ENCODE measurements around the gene UGT1A4.

UGT1A4 gene

DNA sequence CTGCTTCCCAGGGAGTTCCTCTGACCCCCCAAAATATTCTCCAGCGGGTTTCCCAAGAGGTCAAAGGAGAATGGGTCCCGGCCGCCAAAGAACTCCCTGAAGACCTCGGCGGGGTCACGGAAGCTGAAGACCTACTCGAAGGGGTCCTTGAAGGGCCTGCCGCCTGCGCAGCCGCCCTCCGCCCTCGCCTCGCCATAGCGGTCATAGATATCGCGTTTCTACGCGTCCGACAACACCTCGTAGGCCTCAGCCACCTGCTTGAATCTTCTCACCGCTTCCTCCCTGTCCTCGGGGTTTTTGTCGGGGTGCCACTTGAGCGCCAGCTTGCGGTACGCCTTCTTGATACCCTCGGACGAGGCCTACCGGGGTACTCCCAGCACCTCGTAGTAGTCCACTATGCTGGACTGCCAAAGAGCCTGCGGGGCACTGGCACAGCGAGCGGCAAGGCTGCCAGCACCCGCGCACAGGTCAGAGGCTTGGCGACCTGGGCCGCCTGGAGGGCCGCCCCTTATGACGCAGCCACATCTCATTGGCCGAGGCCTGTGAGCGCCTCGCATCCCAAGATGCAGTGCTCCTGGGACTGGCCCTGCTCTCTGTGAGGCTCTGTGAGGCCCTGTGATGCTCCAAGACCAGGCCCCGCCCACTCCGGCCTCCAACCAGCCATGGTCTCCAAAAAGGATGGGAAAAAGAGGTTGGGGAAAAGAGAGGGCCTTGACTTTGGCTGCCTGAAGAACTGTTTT lies 36.5 kb downstream of the UGT1A4 start:
- Mint-ChIP-seq H3K4me3 (no peak overlapping the region), H3K4me1 (no peaks in the 10 kb centered on the region), H3K27ac (no peak overlapping the region), H3K9me3 (peaks cover 7% of the 10 kb centered on the region), H3K36me3 (no peaks in the 10 kb centered on the region)
- DNase-seq (ENCODE audit: low spot score in 2 of 2) = no peak
- no peak for ATAC-seq

DNA sequence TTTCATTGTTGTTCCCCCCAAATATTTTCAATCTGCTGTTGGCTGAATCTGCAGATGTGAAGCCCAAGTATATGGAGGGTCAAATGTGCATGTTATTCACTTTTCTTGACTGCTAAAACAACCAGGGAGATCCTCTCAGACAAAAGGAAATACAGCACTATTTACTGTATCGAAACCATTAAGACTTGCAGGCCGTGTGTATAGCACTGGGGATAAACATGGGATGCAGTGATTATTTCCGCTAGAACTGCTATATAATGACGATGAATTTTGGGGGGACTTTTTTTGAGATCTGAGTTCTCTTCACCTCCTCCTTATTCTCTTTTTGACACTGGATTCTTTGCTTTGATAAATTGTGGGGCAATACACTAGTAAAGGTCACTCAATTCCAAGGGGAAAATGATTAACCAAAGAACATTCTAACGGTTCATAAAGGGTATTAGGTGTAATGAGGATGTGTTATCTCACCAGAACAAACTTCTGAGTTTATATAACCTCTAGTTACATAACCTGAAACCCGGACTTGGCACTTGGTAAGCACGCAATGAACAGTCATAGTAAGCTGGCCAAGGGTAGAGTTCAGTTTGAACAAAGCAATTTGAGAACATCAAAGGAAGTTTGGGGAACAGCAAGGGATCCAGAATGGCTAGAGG lies 38.0 kb downstream of the UGT1A4 start:
- Mint-ChIP-seq H3K27ac (no peak overlapping the region), H3K9me3 (peaks cover 2% of the 10 kb centered on the region), H3K4me1 (no peaks in the 10 kb centered on the region), H3K4me3 (no peak overlapping the region), H3K36me3 (no peaks in the 10 kb centered on the region)
- no peak for ATAC-seq
- no peak for DNase-seq (ENCODE audit: low spot score in 2 of 2)

DNA sequence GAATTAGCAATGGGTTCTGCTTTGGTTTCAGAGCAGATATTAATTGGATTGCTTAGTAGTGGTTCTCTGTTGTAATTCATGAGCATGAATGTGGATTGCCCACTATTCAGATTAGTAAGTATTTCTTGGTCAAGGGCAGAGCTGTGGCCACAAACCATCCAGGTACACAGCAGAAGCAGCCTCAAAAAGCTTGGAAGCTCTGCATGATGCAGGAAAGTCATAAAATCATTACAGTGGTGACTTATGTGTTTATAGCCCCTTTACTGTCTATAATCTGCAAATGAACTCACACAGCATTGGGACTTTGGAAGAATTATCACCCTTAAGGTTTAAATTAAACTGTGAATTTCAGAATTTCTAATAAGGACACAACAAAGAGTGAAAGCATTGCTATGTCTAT lies 39.6 kb downstream of the UGT1A4 start:
- DNase-seq (ENCODE audit: low spot score in 2 of 2) = no peak
- H3K9me3 Mint-ChIP-seq = no peaks in the 10 kb centered on the region
- H3K4me1 Mint-ChIP-seq = no peaks in the 10 kb centered on the region
- no peaks in the 10 kb centered on the region for H3K36me3 Mint-ChIP-seq
- no peak for ATAC-seq
- H3K4me3 Mint-ChIP-seq = no peak overlapping the region
- no peak overlapping the region for H3K27ac Mint-ChIP-seq

DNA sequence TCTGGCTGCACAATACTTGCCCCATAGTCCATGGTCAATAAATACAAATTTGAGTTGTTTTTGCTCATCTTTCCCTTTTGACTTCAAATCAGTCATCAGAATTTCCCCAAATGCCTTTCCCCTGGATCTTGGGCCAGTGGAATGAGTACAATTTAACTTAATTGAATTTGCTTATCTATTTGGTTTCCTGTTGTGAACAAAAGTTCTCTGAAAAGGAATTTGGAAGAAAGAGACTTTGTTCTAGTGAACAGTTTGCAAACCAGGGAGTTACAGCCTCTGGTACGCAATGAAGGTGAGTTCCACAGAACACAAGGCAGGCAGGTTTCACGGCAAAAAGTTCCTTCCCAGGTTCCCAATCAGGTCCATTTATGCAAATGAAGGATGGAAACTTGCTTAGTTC lies 40.3 kb downstream of the UGT1A4 start:
- Mint-ChIP-seq H3K4me1 (no peaks in the 10 kb centered on the region), H3K9me3 (no peaks in the 10 kb centered on the region), H3K36me3 (no peaks in the 10 kb centered on the region), H3K4me3 (no peak overlapping the region), H3K27ac (no peak overlapping the region)
- DNase-seq (ENCODE audit: low spot score in 2 of 2) = no peak
- ATAC-seq = no peak

DNA sequence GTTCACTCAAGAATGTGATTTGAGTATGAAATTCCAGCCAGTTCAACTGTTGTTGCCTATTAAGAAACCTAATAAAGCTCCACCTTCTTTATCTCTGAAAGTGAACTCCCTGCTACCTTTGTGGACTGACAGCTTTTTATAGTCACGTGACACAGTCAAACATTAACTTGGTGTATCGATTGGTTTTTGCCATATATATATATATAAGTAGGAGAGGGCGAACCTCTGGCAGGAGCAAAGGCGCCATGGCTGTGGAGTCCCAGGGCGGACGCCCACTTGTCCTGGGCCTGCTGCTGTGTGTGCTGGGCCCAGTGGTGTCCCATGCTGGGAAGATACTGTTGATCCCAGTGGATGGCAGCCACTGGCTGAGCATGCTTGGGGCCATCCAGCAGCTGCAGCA lies 41.5 kb downstream of the UGT1A4 start, which contains the start of gene UGT1A1:
Gene UGT1A1, plus strand, starts transcription at position 228 of the 400 bp plus-strand sequence. Its CDS starts 18 bp downstream, at position 246.
- Mint-ChIP-seq H3K36me3 (no peaks in the 10 kb centered on the region), H3K4me1 (no peaks in the 10 kb centered on the region), H3K4me3 (no peak within 1 kb of the TSS), H3K9me3 (no peaks in the 10 kb centered on the region), H3K27ac (no peak within 1 kb of the TSS)
- DNase-seq (ENCODE audit: low spot score in 2 of 2) (no peak), ATAC-seq (no peak)

DNA sequence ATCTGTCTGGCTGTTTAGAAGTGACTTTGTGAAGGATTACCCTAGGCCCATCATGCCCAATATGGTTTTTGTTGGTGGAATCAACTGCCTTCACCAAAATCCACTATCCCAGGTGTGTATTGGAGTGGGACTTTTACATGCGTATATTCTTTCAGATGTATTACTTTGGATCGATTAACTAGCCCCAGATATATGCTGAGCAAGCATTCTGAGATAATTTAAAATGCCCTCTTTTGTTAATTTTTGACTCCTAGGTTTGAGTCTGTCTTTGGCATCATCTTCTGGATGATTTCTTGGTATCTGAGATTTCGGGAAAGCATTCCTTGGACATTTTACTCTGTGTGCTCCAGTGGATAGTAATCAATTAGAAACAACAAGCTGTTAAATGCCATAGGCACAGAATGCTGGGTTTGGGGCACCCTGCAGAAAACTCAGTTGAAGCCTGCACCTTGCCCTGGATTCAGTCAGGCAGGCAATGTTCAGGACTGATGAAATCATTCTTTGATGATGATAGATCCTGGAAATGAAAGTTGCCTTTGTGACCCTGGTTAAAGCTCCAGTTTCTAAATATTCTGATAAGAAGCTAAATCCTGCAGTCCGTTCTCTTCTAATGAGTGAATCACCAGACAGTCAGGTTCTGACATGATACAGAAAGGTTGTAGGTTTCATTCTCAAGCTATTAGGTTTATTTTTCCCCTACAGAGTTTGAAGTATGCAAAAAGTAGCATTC lies 42.7 kb downstream of the UGT1A4 start:
- ATAC-seq = no peak
- no peak overlapping the region for H3K27ac Mint-ChIP-seq
- H3K36me3 Mint-ChIP-seq = no peaks in the 10 kb centered on the region
- DNase-seq (ENCODE audit: low spot score in 2 of 2) = no peak
- H3K4me3 Mint-ChIP-seq = no peak overlapping the region
- no peaks in the 10 kb centered on the region for H3K9me3 Mint-ChIP-seq
- no peaks in the 10 kb centered on the region for H3K4me1 Mint-ChIP-seq

DNA sequence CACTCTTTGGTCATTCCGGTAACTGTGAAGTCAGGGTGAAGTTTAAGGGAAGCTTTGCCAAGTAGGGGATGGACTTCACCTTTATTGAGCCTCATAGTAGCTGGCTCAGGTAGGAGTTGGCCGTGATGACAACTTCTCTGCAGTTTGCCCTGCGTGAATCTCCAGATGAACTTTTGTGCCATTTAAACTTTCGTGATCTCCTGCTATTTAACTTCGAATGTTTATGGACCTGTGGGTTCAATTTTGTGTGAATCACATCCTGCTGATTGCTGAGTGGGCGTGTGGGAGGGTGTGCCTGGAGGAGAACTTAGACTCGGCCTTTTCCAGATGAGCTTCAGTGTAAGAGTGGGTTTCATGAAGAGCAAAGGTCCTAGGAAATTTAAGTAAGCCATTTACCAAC lies 45.7 kb downstream of the UGT1A4 start:
- H3K4me1 Mint-ChIP-seq = no peaks in the 10 kb centered on the region
- no peak overlapping the region for H3K27ac Mint-ChIP-seq
- no peak for DNase-seq (ENCODE audit: low spot score in 2 of 2)
- no peaks in the 10 kb centered on the region for H3K36me3 Mint-ChIP-seq
- no peak overlapping the region for H3K4me3 Mint-ChIP-seq
- ATAC-seq = no peak
- no peaks in the 10 kb centered on the region for H3K9me3 Mint-ChIP-seq

DNA sequence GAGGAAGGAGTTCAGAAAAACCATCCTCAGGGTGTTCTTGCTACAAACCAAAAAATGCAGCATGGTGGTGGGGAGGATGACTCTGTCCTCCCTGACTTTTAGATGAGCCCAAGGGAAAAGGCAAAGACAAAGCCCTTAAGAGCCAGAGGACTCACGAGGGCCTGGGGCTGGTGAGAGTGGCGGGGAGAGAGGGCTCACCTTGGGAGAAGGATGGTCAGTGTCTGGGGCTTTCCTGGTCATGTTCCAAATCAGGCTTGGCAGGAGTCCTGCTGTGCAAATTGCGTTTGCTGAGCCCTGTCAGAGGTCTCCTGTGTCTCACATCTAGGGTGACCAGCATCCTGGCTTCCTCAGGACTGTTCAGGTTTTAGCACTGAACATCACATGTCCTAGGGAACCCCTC lies 46.2 kb downstream of the UGT1A4 start:
- H3K4me1 Mint-ChIP-seq = no peaks in the 10 kb centered on the region
- no peak for ATAC-seq
- H3K9me3 Mint-ChIP-seq = no peaks in the 10 kb centered on the region
- H3K36me3 Mint-ChIP-seq = no peaks in the 10 kb centered on the region
- DNase-seq (ENCODE audit: low spot score in 2 of 2) = no peak
- H3K27ac Mint-ChIP-seq = no peak overlapping the region
- H3K4me3 Mint-ChIP-seq = no peak overlapping the region

DNA sequence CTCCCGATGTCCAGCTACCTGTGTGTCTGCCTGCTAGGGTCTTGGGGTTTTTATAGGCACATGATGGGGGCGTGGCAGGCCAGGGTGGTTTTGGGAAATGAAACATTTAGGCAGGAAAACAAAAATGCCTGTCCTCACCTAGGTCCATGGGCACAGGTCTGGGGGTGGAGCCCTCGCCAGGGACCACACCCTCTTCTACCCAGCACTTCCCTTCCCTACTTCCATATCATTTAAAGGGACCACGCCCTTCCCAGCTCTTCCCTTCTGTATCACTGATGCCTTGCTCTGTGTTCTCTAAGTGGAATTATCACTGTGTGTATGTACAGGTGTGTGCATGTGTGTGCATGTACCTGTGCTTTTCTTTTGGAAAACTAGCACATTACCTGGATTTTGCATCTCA lies 47.9 kb downstream of the UGT1A4 start:
- ATAC-seq (no peak), DNase-seq (ENCODE audit: low spot score in 2 of 2) (no peak)
- no peak overlapping the region for H3K4me3 Mint-ChIP-seq
- H3K27ac Mint-ChIP-seq = no peak overlapping the region
- H3K4me1 Mint-ChIP-seq = no peaks in the 10 kb centered on the region
- H3K36me3 Mint-ChIP-seq = no peaks in the 10 kb centered on the region
- H3K9me3 Mint-ChIP-seq = no peaks in the 10 kb centered on the region

DNA sequence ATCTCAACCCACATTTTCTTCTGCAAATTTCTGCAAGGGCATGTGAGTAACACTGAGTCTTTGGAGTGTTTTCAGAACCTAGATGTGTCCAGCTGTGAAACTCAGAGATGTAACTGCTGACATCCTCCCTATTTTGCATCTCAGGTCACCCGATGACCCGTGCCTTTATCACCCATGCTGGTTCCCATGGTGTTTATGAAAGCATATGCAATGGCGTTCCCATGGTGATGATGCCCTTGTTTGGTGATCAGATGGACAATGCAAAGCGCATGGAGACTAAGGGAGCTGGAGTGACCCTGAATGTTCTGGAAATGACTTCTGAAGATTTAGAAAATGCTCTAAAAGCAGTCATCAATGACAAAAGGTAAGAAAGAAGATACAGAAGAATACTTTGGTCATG lies 49.5 kb downstream of the UGT1A4 start:
- DNase-seq (ENCODE audit: low spot score in 2 of 2) (no peak), ATAC-seq (no peak)
- H3K4me3 Mint-ChIP-seq = no peak overlapping the region
- no peaks in the 10 kb centered on the region for H3K36me3 Mint-ChIP-seq
- H3K9me3 Mint-ChIP-seq = no peaks in the 10 kb centered on the region
- H3K4me1 Mint-ChIP-seq = no peaks in the 10 kb centered on the region
- H3K27ac Mint-ChIP-seq = no peak overlapping the region

DNA sequence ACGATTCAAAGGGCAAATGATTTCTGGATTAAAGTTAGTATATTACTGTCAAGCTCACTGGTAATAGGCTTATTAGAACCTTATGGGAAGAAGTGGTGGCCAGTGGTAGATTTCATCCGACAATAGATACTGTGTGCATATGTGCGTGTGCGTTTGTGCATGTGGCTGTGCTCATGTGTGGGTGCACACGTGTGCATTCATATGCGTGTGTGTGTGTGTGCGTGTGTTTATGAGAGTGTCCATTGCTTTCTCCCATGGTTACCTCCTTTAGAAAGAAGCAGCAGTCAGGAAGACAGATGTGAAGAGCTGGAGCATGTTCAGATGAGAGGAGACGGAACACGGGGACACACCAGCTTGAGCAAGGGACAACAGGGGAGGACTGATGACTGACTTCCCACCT lies 50.7 kb downstream of the UGT1A4 start:
- Mint-ChIP-seq H3K36me3 (no peaks in the 10 kb centered on the region), H3K4me1 (no peaks in the 10 kb centered on the region), H3K27ac (no peak overlapping the region), H3K9me3 (no peaks in the 10 kb centered on the region), H3K4me3 (no peak overlapping the region)
- ATAC-seq (no peak), DNase-seq (ENCODE audit: low spot score in 2 of 2) (no peak)

DNA sequence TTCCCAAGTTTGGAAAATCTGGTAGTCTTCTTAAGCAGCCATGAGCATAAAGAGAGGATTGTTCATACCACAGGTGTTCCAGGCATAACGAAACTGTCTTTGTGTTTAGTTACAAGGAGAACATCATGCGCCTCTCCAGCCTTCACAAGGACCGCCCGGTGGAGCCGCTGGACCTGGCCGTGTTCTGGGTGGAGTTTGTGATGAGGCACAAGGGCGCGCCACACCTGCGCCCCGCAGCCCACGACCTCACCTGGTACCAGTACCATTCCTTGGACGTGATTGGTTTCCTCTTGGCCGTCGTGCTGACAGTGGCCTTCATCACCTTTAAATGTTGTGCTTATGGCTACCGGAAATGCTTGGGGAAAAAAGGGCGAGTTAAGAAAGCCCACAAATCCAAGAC lies 53.6 kb downstream of the UGT1A4 start:
- H3K27ac Mint-ChIP-seq = no peak overlapping the region

DNA sequence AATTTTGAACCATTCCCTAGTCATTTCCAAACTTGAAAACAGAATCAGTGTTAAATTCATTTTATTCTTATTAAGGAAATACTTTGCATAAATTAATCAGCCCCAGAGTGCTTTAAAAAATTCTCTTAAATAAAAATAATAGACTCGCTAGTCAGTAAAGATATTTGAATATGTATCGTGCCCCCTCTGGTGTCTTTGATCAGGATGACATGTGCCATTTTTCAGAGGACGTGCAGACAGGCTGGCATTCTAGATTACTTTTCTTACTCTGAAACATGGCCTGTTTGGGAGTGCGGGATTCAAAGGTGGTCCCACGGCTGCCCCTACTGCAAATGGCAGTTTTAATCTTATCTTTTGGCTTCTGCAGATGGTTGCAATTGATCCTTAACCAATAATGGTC lies 54.0 kb downstream of the UGT1A4 start:
- Mint-ChIP-seq H3K4me3 (no peak overlapping the region), H3K9me3 (peaks cover 11% of the 10 kb centered on the region), H3K4me1 (no peaks in the 10 kb centered on the region), H3K36me3 (no peaks in the 10 kb centered on the region), H3K27ac (no peak overlapping the region)
- ATAC-seq (no peak), DNase-seq (ENCODE audit: low spot score in 2 of 2) (no peak)

More for the DNA sequence above, 53.6 kb downstream of the UGT1A4 start:
- no peak overlapping the region for H3K4me3 Mint-ChIP-seq
- H3K4me1 Mint-ChIP-seq = no peaks in the 10 kb centered on the region
- peaks cover 10% of the 10 kb centered on the region for H3K9me3 Mint-ChIP-seq
- DNase-seq (ENCODE audit: low spot score in 2 of 2) (no peak), ATAC-seq (no peak)
- no peaks in the 10 kb centered on the region for H3K36me3 Mint-ChIP-seq

DNA sequence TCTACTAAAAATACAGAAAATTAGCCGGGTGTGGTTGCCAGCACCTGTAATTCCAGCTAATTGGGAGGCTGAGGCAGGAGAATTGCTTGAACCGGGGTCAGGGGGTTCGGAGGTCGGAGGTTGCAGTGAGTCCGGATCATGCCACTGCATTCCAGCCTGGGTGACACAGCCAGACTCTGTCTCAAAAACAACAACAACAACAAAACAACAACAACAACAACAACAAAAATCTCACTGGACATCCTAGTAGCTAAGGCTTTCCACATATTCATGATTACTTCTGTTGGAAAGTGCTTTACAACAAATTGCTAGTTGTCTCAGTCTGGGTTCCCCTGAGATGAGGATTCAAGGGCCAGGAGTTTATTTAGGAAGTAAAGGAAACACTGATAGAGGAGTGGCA lies 55.3 kb downstream of the UGT1A4 start:
- DNase-seq (ENCODE audit: low spot score in 2 of 2) = no peak
- ATAC-seq = no peak
- H3K9me3 Mint-ChIP-seq = peaks cover 11% of the 10 kb centered on the region
- no peaks in the 10 kb centered on the region for H3K4me1 Mint-ChIP-seq
- no peaks in the 10 kb centered on the region for H3K36me3 Mint-ChIP-seq
- no peak overlapping the region for H3K27ac Mint-ChIP-seq
- no peak overlapping the region for H3K4me3 Mint-ChIP-seq

DNA sequence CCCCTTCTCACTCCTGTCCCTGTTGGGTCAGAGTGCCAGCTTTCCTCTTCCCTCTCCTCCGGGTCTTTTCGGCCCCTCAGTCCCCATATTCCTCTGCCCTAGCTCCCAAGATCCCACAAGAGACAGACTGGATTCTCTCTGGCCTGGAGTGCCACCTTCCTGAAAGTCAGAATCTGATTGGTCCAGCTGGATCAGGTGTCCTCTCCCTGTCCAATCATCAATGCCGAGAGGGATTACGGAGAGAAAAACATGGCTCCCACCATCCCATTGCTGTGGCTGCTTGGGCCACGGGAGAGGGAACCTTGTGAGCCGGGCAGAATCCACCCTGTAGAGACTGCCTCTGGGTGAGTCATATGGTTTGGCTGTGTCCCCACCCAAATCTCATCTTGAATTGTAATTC lies 56.9 kb downstream of the UGT1A4 start:
- no peak overlapping the region for H3K27ac Mint-ChIP-seq
- ATAC-seq (no peak), DNase-seq (ENCODE audit: low spot score in 2 of 2) (no peak)
- no peak overlapping the region for H3K4me3 Mint-ChIP-seq
- no peaks in the 10 kb centered on the region for H3K4me1 Mint-ChIP-seq
- no peaks in the 10 kb centered on the region for H3K36me3 Mint-ChIP-seq
- peaks cover 11% of the 10 kb centered on the region for H3K9me3 Mint-ChIP-seq

DNA sequence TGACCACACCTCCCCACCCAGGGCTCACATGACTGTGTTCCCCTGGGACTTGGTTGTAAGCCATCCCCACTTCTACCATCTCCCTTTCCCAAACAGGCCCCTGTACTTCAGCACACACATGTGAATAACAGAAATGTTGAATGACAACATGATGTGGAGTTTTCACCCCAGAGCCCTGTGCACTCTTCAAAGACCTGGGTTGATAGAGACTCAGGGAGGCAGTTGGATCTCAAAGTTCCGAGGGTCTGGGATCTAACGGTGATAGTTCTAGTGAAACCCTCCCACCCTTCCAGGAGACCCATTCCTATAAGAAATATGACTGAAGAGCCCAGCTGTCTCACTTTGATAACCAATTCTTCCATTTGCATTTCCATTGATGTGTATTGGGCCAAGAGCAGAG lies 59.5 kb downstream of the UGT1A4 start, which contains the start of gene MROH2A:
Gene MROH2A, plus strand, starts transcription at position 301 of the 400 bp plus-strand sequence. CDS start 1,029 bp downstream, outside the sequence.
- no peaks in the 10 kb centered on the region for H3K36me3 Mint-ChIP-seq
- no peak within 1 kb of the TSS for H3K27ac Mint-ChIP-seq
- no peaks in the 10 kb centered on the region for H3K4me1 Mint-ChIP-seq
- ATAC-seq = no peak
- no peak for DNase-seq (ENCODE audit: low spot score in 2 of 2)
- H3K9me3 Mint-ChIP-seq = peaks cover 11% of the 10 kb centered on the region
- H3K4me3 Mint-ChIP-seq = no peak within 1 kb of the TSS

Measured in stimulated activated effector memory CD8-positive, alpha-beta T cell treated with anti-CD3 and anti-CD28 coated beads, Interleukin-12 subunit alpha, Interleukin-12 subunit beta, amount 100 ng/mL, for 72 hours (primary cell).